KOPT-K1 (cell line): ENCODE results near the gene NRN1L.
A peak's percentile ranks its signal among the peaks of the same experiment; 100 is the strongest.

ENCODE experiments used
- H3K27ac ChIP-seq: fragments of 200-600 bp; sonication (generic); 2 replicates; pipeline ENCODE4 v1.5.1; 2016; ENCODE audit warnings: antibody characterized with exemption, mild to moderate bottlenecking, low read depth, low read length; ENCODE audit not compliant: poor library complexity, severe bottlenecking
- H3K36me3 ChIP-seq: fragments of 200-600 bp; sonication (generic); 2 replicates; pipeline ENCODE4 v1.5.1; 2017; ENCODE audit warnings: antibody characterized with exemption, mild to moderate bottlenecking, low read length, moderate library complexity; ENCODE audit not compliant: insufficient read depth
- H3K9me3 ChIP-seq: fragments of 200-600 bp; sonication (generic); 2 replicates; pipeline ENCODE4 v1.5.1; 2017; ENCODE audit warnings: antibody characterized with exemption, low read length, mild to moderate bottlenecking; ENCODE audit not compliant: insufficient read depth, poor library complexity, severe bottlenecking

The NRN1L gene

GRCh38 chr16:67930191-67930590 is 45.5 kb downstream of the NRN1L start:
- Histone ChIP-seq H3K36me3 (peaks cover 87% of the 10 kb centered on the region), H3K9me3 (no peaks in the 10 kb centered on the region), H3K27ac (no peak overlapping the region)

DNA sequence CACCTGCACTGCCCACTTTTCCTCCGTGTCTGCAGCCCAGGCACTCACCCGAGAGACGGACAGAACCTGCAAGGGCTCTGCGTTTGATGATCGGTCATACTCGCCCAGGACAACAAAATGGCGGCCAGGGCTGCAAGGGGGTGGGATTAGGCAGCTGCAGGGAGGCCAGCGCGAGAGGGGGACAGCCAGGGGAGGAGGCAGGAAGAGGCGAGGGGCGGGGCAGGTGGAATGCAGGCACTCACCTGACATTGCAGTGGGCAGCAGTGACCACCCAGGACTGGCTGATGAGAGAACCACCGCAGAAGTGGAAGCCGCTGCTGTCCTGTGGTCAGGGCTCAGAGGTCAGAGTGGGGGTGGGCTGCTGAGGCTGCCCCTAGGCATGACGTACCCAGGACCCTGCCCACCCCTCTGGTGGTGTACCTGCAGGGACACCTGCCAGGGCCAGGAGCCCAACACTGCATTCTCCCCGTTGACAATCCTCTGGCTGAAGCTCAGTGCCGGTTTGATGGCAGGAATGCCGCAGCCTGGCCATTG is 46.1 kb downstream of the NRN1L start:
- no peaks in the 10 kb centered on the region for H3K9me3 ChIP-seq
- H3K27ac ChIP-seq, result no peak overlapping the region
- H3K36me3 ChIP-seq, result peaks cover 90% of the 10 kb centered on the region

GRCh38 chr16:67931712-67932461 is 47.2 kb downstream of the NRN1L start, which contains the start of gene CTRL:
TSS of gene CTRL (minus strand) at chr16:67931862. CDS start at chr16:67931852, 10 bp downstream.
- H3K9me3 ChIP-seq, result no peaks in the 10 kb centered on the region
- H3K27ac ChIP-seq, result no peak within 1 kb of the TSS
- H3K36me3 ChIP-seq, result peaks cover 81% of the 10 kb centered on the region

DNA sequence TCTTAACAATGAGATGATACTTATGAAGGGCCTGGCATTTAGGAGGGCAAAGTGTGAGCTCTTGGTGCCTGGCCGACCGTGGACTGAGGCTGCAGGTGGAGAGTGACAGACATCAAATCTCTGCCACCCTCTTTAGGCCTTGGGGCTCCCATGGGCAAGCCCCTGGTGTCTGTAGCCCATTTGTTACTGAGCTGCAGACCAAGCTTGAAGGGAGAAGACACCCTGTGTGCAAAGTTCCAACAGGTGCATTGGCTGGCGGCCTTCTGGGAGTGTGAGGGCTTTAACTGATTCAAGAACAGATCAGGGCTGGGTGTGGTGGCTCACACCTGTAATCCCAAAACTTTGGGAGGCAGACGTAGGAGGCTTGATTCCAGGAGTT is 47.8 kb downstream of the NRN1L start:
- Histone ChIP-seq H3K36me3 (peaks cover 76% of the 10 kb centered on the region), H3K9me3 (no peaks in the 10 kb centered on the region), H3K27ac (no peak overlapping the region)

DNA sequence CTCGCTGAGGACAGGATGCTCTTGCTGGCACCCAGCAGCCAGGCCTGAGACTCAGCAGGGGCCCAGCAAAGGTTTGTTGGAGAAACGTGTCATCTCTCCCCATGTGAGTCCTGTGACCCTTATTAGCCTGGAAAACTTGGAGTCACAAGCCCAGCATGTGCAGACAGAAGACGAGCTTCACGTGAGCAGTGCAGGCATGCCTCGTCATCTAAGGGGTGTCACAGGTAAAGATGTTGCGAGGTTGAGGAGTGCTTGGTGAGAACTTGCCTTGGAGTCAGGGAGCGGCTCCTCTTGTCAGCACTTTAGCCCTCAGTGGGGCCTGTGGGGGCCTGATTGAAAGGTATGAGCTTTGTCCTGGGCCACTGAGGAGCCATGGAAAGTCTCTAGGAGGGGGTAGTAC is 49.1 kb downstream of the NRN1L start:
- H3K36me3 ChIP-seq, result peaks cover 64% of the 10 kb centered on the region
- H3K27ac ChIP-seq, result no peak overlapping the region
- no peaks in the 10 kb centered on the region for H3K9me3 ChIP-seq

GRCh38 chr16:67934306-67935100 is 49.8 kb downstream of the NRN1L start:
- Histone ChIP-seq H3K27ac (no peak overlapping the region), H3K9me3 (no peaks in the 10 kb centered on the region), H3K36me3 (peaks cover 57% of the 10 kb centered on the region)

GRCh38 chr16:67935101-67935401 is 50.4 kb downstream of the NRN1L start:
- no peaks in the 10 kb centered on the region for H3K9me3 ChIP-seq
- H3K36me3 ChIP-seq, result peaks cover 51% of the 10 kb centered on the region
- H3K27ac ChIP-seq, result peak overlapping the region; percentile 97

DNA sequence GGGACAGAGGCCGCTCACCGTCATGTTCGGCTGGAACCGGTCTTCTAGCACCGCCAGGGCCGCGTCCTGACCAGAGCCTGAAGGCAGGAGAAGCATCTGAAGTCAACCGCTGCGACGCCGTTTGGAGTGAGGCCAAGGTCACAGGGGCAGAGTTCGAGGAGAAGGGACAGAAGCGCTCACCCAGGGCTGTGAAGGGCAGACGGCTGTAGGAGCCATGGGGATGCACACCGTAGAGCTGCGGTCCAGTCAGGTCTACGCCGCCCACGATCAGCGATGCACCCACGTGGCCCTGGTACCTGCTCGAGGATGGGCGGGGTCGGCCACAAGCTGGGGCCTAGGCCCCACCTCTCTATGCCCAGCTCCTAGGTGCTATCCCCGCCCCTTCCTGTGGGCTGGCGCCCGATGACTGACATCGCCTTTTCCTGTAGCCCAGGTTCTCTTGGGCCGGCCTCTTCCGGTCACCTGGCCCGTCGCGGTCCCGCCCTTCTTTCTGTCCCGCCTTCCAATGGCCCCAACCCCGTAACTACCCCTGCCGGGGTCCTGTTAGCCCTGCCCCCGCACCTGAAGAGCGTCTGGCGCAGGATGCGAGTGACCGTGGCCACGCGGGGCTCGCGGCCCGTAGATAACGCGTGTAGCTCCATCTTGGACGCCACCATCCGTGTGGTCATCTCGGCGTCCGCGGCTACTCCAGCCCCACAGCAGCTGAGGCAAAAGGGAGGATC is 50.9 kb downstream of the NRN1L start:
- H3K27ac ChIP-seq, result peak overlapping the region; percentile 97
- H3K9me3 ChIP-seq, result no peaks in the 10 kb centered on the region
- H3K36me3 ChIP-seq, result peaks cover 46% of the 10 kb centered on the region
